Neural cell (in vitro differentiated cells): ENCODE data around the gene GLTPD2. TPM values are rescaled to one million over a fixed set of nuclear protein-coding genes. Genes with fewer than 3 reads are reported as not detected.

Source experiments
- H2AFZ ChIP-seq: fragments of 200-600, 300-800 bp; sonication (generic), shearing (Covaris generic); 2 replicates; pipeline ENCODE4 v1.6.0; 2014; ENCODE audit warnings: low read depth, mild to moderate bottlenecking, antibody characterized with exemption, low read length, moderate library complexity
- H3F3A ChIP-seq: fragments of 200-600 bp; shearing (Covaris generic); 2 replicates; pipeline ENCODE4 v1.6.1; 2016; ENCODE audit warnings: mild to moderate bottlenecking, moderate library complexity, mixed read lengths, antibody characterized with exemption, low read length; ENCODE audit not compliant: insufficient read depth, poor library complexity, severe bottlenecking
- H3K27ac ChIP-seq: fragments of 200-600, 300-800 bp; sonication (generic), shearing (Covaris generic); 2 replicates; pipeline ENCODE4 v1.5.1; 2014; ENCODE audit warnings: mild to moderate bottlenecking, low read length, moderate library complexity
- H3K27me3 ChIP-seq: fragments of 300-800, 200-600 bp; sonication (generic), shearing (Covaris generic); 2 replicates; pipeline ENCODE4 v1.6.0; 2014; ENCODE audit warnings: mild to moderate bottlenecking, low read depth, low read length, moderate library complexity; ENCODE audit not compliant: insufficient read depth
- H3K36me3 ChIP-seq: fragments of 300-800, 200-600 bp; sonication (generic), shearing (Covaris generic); 2 replicates; pipeline ENCODE4 v1.5.1; 2014; ENCODE audit warnings: mild to moderate bottlenecking, antibody characterized with exemption, low read length, moderate library complexity; ENCODE audit not compliant: insufficient read depth
- H3K4me2 ChIP-seq: fragments of 300-800, 200-600 bp; sonication (generic), shearing (Covaris generic); 2 replicates; pipeline ENCODE4 v1.6.0; 2014; ENCODE audit warnings: mild to moderate bottlenecking, low read length
- H3K4me3 ChIP-seq: fragments of 300-800, 200-600 bp; sonication (generic), shearing (Covaris generic); 2 replicates; pipeline ENCODE4 v1.5.1; 2014; ENCODE audit warnings: mild to moderate bottlenecking, low read length, moderate library complexity
- H3K79me2 ChIP-seq: fragments of 200-600 bp; shearing (Covaris generic); replicated peaks from 2 replicates; pipeline ENCODE4 v1.6.0; 2014; ENCODE audit warnings: mild to moderate bottlenecking, low read length, moderate library complexity; ENCODE audit not compliant: insufficient read depth
- H3K9ac ChIP-seq: fragments of 300-800, 200-600 bp; sonication (generic), shearing (Covaris generic); 2 replicates; pipeline ENCODE4 v1.6.1; 2016; ENCODE audit warnings: mild to moderate bottlenecking, low read length, mixed read lengths
- H3K9me2 ChIP-seq: fragments of 200-600 bp; shearing (Covaris generic); 2 replicates; pipeline ENCODE4 v1.6.1; 2016; ENCODE audit warnings: mild to moderate bottlenecking, low read length, mixed read lengths; ENCODE audit not compliant: insufficient read depth
- H3K9me3 ChIP-seq: fragments of 200-600, 300-800 bp; sonication (generic), shearing (Covaris generic); 2 replicates; pipeline ENCODE4 v1.6.1; 2016; ENCODE audit warnings: mild to moderate bottlenecking, mixed run types, low read length, moderate library complexity, mixed read lengths
- H4K20me1 ChIP-seq: fragments of 200-600 bp; shearing (Covaris generic); 2 replicates; pipeline ENCODE4 v1.6.1; 2016; ENCODE audit warnings: mild to moderate bottlenecking, mixed run types; ENCODE audit not compliant: insufficient read depth
- EP300 ChIP-seq: fragments of 450-650 bp; conservative IDR thresholded peaks from 2 replicates; pipeline ENCODE4 v1.6.1; 2014; ENCODE audit warnings: antibody characterized with exemption, mild to moderate bottlenecking, moderate library complexity; ENCODE audit not compliant: poor library complexity, severe bottlenecking
- EZH2 ChIP-seq: fragments of 200-600, 300-800 bp; shearing (Covaris generic), sonication (generic); IDR thresholded peaks from 2 replicates; pipeline ENCODE4 v1.6.1; 2014; ENCODE audit warnings: antibody characterized with exemption, low read length, borderline replicate concordance, mild to moderate bottlenecking; ENCODE audit not compliant: insufficient read depth, poor library complexity, severe bottlenecking
- MXI1 ChIP-seq: fragments of 450-650 bp; conservative IDR thresholded peaks from 2 replicates; pipeline ENCODE4 v1.6.1; 2014; ENCODE audit warnings: antibody characterized with exemption, mild to moderate bottlenecking; ENCODE audit not compliant: poor library complexity, severe bottlenecking
- POLR2AphosphoS5 ChIP-seq: IDR thresholded peaks from 2 replicates; pipeline ENCODE4 v1.6.1; 2012
- RAD21 ChIP-seq: fragments of 450-650 bp; conservative IDR thresholded peaks from 2 replicates; pipeline ENCODE4 v1.6.1; 2014; ENCODE audit warnings: antibody characterized with exemption, mild to moderate bottlenecking, moderate library complexity
- REST ChIP-seq: IDR thresholded peaks from 2 replicates; pipeline ENCODE4 v1.6.1; 2012; ENCODE audit warnings: borderline replicate concordance
- SMC3 ChIP-seq: fragments of 450-650 bp; conservative IDR thresholded peaks from 2 replicates; pipeline ENCODE4 v1.6.1; 2014; ENCODE audit warnings: antibody characterized with exemption, mild to moderate bottlenecking, moderate library complexity; ENCODE audit not compliant: poor library complexity
- TAF1 ChIP-seq: IDR thresholded peaks from 2 replicates; pipeline ENCODE4 v1.6.1; 2012; ENCODE audit warnings: low read depth
- polyA plus RNA-seq: library from polyadenylated mRNA; depleted of rRNA; stranded (reverse); fragments of >200 nt; gene quantifications from 2 replicates; pipeline ENCODE4 v1.2.3, GENCODE V29; 2014
- TF ChIP-seq, protein P1 (sequence below): fragments of 450-650 bp; IDR thresholded peaks from 2 replicates; pipeline ENCODE4 v1.5.1; 2014; ENCODE audit warnings: antibody characterized with exemption, mild to moderate bottlenecking, moderate library complexity; ENCODE audit not compliant: poor library complexity, severe bottlenecking

Gene GLTPD2
- polyA plus RNA-seq, 1 donor from 2014 or later: not detected

- Histone ChIP-seq H3K27me3 (no peaks in the 10 kb centered on the region), H2AFZ (no peak overlapping the region), H3K4me3 (peak overlapping the region; percentile 79), H4K20me1 (no peaks in the 10 kb centered on the region), H3K27ac (peak overlapping the region; percentile 88), H3K79me2 (no peaks in the 10 kb centered on the region), H3K9me2 (no peaks in the 10 kb centered on the region), H3K9me3 (no peaks in the 10 kb centered on the region), H3K36me3 (no peaks in the 10 kb centered on the region), H3K9ac (peak overlapping the region; percentile 88), H3F3A (peaks cover 9% of the 10 kb centered on the region), H3K4me2 (peak overlapping the region; percentile 78)
- TF ChIP-seq, protein P1, sequence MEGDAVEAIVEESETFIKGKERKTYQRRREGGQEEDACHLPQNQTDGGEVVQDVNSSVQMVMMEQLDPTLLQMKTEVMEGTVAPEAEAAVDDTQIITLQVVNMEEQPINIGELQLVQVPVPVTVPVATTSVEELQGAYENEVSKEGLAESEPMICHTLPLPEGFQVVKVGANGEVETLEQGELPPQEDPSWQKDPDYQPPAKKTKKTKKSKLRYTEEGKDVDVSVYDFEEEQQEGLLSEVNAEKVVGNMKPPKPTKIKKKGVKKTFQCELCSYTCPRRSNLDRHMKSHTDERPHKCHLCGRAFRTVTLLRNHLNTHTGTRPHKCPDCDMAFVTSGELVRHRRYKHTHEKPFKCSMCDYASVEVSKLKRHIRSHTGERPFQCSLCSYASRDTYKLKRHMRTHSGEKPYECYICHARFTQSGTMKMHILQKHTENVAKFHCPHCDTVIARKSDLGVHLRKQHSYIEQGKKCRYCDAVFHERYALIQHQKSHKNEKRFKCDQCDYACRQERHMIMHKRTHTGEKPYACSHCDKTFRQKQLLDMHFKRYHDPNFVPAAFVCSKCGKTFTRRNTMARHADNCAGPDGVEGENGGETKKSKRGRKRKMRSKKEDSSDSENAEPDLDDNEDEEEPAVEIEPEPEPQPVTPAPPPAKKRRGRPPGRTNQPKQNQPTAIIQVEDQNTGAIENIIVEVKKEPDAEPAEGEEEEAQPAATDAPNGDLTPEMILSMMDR: no peak
- TF ChIP-seq POLR2AphosphoS5: no peak
- no peak for TF ChIP-seq MXI1
- no peak for TF ChIP-seq EP300
- no peak for TF ChIP-seq EZH2
- no peak for TF ChIP-seq RAD21
- TF ChIP-seq REST: peak; percentile 15
- TF ChIP-seq SMC3: no peak
These were observed 862 bp downstream of the GLTPD2 start for GRCh38 chr17:4789701-4789950.

GRCh38 chr17:4789951-4790704, 1.4 kb downstream of the GLTPD2 start:
- Histone ChIP-seq H3F3A (peaks cover 9% of the 10 kb centered on the region), H2AFZ (peak overlapping the region; percentile 89), H4K20me1 (no peaks in the 10 kb centered on the region), H3K9ac (peak overlapping the region; percentile 88), H3K4me3 (peak overlapping the region; percentile 79), H3K9me3 (no peaks in the 10 kb centered on the region), H3K27ac (peak overlapping the region; percentile 88), H3K36me3 (no peaks in the 10 kb centered on the region), H3K27me3 (no peaks in the 10 kb centered on the region), H3K79me2 (no peaks in the 10 kb centered on the region), H3K4me2 (peak overlapping the region; percentile 41), H3K9me2 (no peaks in the 10 kb centered on the region)
- TF ChIP-seq POLR2AphosphoS5 (peak; percentile 76), MXI1 (peak; percentile 83), EP300 (peak; percentile 69), EZH2 (no peak), SMC3 (peak; percentile 76), RAD21 (peak; percentile 61), TAF1 (no peak), REST (no peak)
- TF ChIP-seq, protein P1: peak; percentile 92
